ENCODE measurements around the gene TRPM1.
"Not testable (repeated sequence)": the region's sequence is repeated elsewhere in the genome, so short reads cannot be mapped to it uniquely, and the experiment has no call there.

The TRPM1 gene

DNA sequence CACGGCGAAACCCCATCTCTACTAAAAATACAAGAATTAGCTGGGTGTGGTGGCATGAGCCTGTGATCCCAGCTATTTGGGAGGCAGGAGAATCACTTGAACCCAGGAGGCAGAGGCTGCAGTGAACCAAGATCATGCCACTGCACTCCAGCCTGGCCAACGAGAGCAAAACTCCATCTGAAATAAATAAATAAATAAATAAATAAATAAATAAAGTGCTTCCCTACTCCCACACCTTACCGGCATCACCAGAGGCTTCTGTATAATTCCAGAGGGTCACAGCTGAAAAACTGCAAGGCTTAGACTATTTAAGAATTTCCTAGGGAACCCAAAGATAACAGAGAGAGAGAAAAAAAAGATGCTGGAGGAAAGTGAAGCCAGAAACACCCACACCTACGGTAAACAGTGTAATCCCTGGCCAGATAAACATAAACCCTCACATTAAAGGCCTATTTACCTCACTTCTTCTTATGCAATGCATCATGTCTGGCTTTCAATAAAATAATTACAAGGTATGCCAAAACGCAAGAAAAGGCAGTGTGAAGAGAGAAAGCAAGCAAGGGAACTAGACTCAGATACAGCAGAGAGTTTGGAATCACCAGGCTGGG, 15.0 kb upstream of the TRPM1 start:
- DNase-seq = no peak

GRCh38 chr15:31111091-31111647, 9.6 kb upstream of the TRPM1 start:
- no peak for DNase-seq

DNA sequence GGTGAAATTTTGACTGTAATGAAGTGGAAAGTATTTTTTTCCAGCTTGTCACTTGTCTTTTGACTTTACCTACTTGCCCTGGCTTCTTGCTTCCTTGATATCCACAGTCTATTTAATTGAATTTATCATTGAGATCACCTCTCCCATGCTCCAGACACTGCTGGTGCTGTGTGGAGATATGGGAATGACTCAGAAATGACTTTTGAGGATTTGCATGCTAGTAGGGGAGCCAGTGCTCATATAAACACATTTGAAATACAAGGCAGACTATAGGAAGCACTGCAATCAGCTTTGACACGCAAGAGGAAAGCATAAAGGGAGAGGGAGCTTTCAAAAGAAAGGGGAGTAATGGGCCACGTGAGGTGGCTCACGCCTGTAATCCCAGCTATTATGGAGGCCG, 7.3 kb upstream of the TRPM1 start:
- no peak for DNase-seq

- DNase-seq = no peak
Observed at GRCh38 chr15:31106495-31107300, 5.2 kb upstream of the TRPM1 start.

GRCh38 chr15:31104003-31104402, 2.5 kb upstream of the TRPM1 start:
- no peak for DNase-seq

GRCh38 chr15:31102374-31103342, 1.1 kb upstream of the TRPM1 start:
- DNase-seq = no peak

- no peak for DNase-seq
Observed at GRCh38 chr15:31102039-31102321, 455 bp upstream of the TRPM1 start.

DNA sequence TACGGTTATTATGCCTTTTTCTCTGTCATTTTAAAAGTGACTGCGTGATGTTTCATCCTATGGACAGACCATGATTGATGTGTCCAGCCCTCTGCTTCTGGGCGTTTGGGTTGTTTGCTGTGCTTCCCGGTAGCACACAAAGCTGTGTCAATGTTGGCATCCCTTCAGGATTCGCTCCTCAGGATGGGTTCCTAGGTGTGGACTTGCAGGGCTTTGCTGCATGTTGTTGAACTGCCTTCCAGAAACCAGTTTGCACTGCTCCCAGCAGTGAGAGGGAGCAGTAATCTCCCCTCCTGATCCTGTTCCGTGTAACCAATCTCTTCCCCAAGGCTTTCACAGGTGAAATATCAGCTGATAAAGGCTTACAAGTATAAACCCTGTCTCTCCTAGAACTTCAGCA, 787 bp downstream of the TRPM1 start:
- no peak for DNase-seq

DNA sequence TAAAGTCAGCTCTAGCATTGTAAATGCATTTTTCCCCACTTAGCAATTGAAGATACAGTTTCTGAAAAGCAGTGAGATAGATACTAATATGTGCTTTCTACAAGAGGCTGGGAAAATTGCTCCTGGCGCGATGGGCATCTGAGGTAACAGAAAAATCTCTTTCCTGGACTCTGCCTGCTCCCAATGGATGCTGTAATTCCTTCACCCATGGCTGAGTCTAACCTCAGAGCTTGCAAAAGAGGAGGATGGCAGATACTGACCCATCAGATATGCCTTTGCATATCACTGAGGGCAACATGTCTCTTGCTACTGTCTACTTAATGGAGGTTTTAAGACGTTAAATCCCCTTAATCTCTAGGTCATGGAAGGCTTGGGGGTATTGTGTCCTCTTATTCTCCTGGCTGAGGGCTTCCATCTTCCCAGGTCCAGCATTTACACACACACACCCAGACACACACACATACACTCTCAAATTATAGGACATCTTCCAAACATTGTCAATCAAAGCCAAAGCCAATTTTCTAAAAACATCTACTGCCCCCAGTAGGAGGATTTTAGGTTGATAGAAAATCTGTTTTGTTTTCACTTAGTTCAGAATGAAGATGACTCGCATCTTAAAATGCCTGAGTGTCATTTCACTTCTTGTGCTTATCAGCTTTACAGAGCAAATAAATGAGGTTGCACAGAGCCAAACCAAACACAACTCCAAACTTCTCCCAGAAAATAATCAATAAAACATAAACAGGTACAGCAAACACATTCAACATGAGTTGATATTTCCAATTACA, 2.4 kb downstream of the TRPM1 start:
- DNase-seq = no peak

- DNase-seq = no peak
Observed at GRCh38 chr15:31098491-31098917, 3.0 kb downstream of the TRPM1 start.

DNA sequence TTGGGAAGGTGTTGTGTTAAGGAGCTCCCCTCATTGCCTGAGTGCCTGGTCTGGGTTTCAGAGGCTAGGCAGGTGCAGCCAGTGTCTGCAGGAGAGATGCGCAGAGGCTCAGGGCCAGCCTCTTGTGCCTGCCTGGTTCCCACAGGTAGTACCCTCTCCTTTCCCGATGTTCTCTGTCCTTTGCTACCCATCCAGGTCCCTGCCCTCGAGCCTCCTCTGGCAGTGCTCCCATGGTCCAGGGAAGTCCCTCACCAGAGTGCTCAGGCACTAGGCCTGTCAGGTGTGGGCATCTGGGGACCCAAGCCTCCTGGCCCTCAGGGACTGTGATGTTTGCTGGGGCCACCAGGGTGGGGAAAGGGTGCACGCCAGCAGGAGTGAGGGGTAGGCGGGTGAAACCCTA, 5.0 kb downstream of the TRPM1 start:
- no peak for DNase-seq

- no peak for DNase-seq
Observed at GRCh38 chr15:31091481-31091880, 10.0 kb downstream of the TRPM1 start.

DNA sequence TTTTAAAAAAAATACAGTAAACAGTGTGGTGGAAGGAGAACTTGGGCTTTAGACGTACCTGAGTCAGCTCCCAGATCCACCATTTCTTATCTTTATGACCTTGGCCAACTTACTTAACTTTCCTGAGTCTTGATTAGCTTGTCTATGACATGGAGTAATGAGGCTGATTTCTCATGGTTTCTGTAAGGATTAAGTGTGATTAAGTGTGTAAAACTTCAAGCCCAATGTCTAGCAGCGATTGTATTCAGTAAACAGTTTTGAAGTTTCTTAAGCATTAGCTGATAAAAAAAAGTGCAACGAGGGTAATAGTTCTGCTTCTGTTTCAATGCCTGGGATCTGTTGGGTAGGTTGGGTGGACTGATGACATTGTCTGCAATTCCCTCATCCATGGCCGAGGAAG, 10.8 kb downstream of the TRPM1 start:
- DNase-seq = no peak

- no peak for DNase-seq
Observed at GRCh38 chr15:31089368-31090047, 12.0 kb downstream of the TRPM1 start.

GRCh38 chr15:31088672-31089367, 12.7 kb downstream of the TRPM1 start:
- DNase-seq = no peak

GRCh38 chr15:31088041-31088440, 13.5 kb downstream of the TRPM1 start:
- not testable (repeated sequence) for DNase-seq

DNA sequence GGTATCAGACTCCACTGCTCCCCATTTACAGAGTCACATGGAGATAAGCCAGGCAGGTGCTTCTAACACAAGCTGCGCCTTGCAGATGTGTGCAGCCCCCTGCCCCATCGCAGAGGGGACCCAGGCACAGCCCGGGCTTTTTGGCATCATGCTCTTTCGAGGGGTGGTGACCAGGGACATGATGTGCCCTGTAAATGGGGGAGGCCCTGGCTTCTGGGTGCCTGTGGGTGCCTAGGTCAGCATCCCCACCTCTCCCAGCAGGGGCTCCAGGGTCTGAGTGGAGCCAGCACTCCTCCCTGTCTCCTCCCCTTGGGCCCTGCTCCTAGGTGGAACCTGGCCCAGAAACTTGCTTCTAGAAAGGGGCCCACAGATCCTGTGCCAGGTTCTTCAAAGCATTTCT, 15.2 kb downstream of the TRPM1 start:
- no peak for DNase-seq

DNA sequence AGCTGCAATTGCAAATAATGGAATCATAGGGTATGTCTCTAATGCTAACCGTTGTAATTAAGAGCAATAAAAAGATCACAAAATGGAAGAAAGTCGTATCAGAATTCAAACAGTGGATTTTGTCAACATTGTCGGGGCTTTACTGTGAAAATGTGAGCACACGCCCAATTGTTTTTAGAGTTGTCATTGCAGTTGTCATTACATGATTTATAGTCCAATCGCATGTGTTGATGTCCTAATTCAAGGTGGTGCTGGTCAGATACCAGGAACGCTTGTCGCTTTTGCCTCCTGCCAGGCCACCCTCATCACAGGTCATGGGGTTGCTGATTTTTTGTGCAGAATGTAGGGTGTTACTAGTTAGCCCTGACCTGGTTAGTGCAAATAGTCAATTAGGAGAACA, 16.2 kb downstream of the TRPM1 start:
- no peak for DNase-seq

GRCh38 chr15:31084176-31084575, 17.3 kb downstream of the TRPM1 start:
- no peak for DNase-seq

DNA sequence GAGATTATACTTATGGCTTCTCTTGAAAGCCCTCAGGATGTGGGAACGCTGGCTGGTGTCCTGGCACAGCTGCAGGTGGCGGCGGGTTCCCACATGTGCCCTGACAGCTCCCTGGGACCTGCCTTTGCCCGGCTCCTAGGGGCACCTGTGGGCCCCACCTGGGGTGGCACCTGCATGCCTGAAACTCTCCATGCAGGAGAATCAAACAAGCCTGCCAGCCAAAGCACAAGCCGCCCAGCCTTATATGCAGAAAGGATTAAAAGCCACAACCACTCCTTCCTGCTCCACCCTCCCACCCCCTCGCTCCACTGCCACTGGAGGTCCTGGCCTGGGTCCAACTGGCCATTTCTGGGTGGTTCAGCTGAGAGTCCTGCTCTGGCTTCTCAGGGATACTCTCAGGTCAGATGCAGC, 18.1 kb downstream of the TRPM1 start:
- DNase-seq = no peak

- DNase-seq = no peak
Observed at GRCh38 chr15:31082771-31083369, 18.7 kb downstream of the TRPM1 start.
